A549 (cell line): ENCODE measurements around the gene WNT2. TPM values are rescaled to one million over a fixed set of nuclear protein-coding genes. Genes with fewer than 3 reads are reported as not detected.

Experiments used
- ATAC-seq, 2 experiments: fragments of 200-7000 bp in 1 of 2; fragments of >200 bp in 1 of 2; cut with Nextera tagmentation in 1 of 2; cut with Tn5 transposase in 1 of 2; 3 replicates each; pipeline versions ENCODE4 v1.8.0 to v1.9.1; 2018 to 2020; ENCODE audit warnings: mild to moderate bottlenecking in 1 of 2, moderate library complexity in 1 of 2
- CTCF ChIA-PET: fragments of 300-600 bp; sonication (Branson Sonifier 250); formaldehyde crosslinking; extraction: SDS; loops from one replicate; lab custom pipeline; 2021; ENCODE audit warnings: antibody characterized with exemption, inconsistent platforms; lab: Yijun Ruan, JAX
- POLR2A ChIA-PET: fragments of 350-600 bp; formaldehyde crosslinking; extraction: SDS; loops from one replicate; lab custom pipeline; 2021; ENCODE audit warnings: antibody characterized with exemption, inconsistent platforms; lab: Yijun Ruan, JAX
- DNase-seq, 2 experiments: peaks; one replicate each; pipeline versions ENCODE4 v3.0.0 to v3.0.0-alpha.2; 2011 to 2016; ENCODE audit warnings: low read depth in 1 of 2, low spot score in 1 of 2
- FAIRE-seq: peaks from 2 replicates; lab custom pipeline; 2011; peaks lifted over from hg19 to GRCh38; lab: Jason Lieb, UNC
- H3K27ac ChIP-seq, 2 experiments: fragments of >200 bp; sonication (Bioruptor Twin); formaldehyde crosslinking; 3 replicates each; pipeline ENCODE4 v1.5.1; 2016 to 2017
- H3K4me1 ChIP-seq: fragments of >200 bp; sonication (Bioruptor Twin); formaldehyde crosslinking; 3 replicates; pipeline ENCODE4 v1.6.1; 2016
- H3K4me2 ChIP-seq: fragments of >200 bp; sonication (Bioruptor Twin); formaldehyde crosslinking; 3 replicates; pipeline ENCODE4 v1.6.1; 2016
- H3K4me3 ChIP-seq: fragments of >200 bp; sonication (Bioruptor Twin); formaldehyde crosslinking; 3 replicates; pipeline ENCODE4 v1.5.1; 2016
- H3K9me3 ChIP-seq: fragments of >200 bp; sonication (Bioruptor Twin); formaldehyde crosslinking; 3 replicates; pipeline ENCODE4 v1.6.1; 2016
- BHLHE40 ChIP-seq: IDR thresholded peaks from 2 replicates; pipeline ENCODE4 v1.6.1; 2012; ENCODE audit warnings: low read depth, low read length, inconsistent platforms
- CBX8 ChIP-seq: fragments of 200-600 bp; sonication (generic); IDR thresholded peaks from 2 replicates; pipeline ENCODE4 v1.6.1; 2016
- CHD2 ChIP-seq: fragments of 150-350 bp; IDR thresholded peaks from 2 replicates; pipeline ENCODE4 v1.6.1; 2014; ENCODE audit warnings: low read length; ENCODE audit not compliant: partially characterized antibody
- CHD4 ChIP-seq: fragments of 200-600 bp; sonication (generic); IDR thresholded peaks from 2 replicates; pipeline ENCODE4 v1.6.1; 2016; ENCODE audit warnings: antibody characterized with exemption, mild to moderate bottlenecking, borderline replicate concordance
- CTCF ChIP-seq: fragments of >200 bp; sonication (Bioruptor Twin); formaldehyde crosslinking; IDR thresholded peaks from 3 replicates; pipeline ENCODE4 v1.5.1; 2016
- E2F6 ChIP-seq: IDR thresholded peaks from 2 replicates; pipeline ENCODE4 v1.6.1; 2012; ENCODE audit warnings: low read depth, borderline replicate concordance
- EHF ChIP-seq: fragments of 250-450 bp; sonication (Bioruptor Pico); IDR thresholded peaks from 2 replicates; pipeline ENCODE4 v1.5.0; 2020; ENCODE audit warnings: mild to moderate bottlenecking
- EHMT2 ChIP-seq: fragments of 200-600 bp; sonication (generic); IDR thresholded peaks from 2 replicates; pipeline ENCODE4 v1.6.1; 2016; ENCODE audit warnings: antibody characterized with exemption, low read depth, mild to moderate bottlenecking, moderate library complexity
- ELK1 ChIP-seq: fragments of 150-350 bp; IDR thresholded peaks from 2 replicates; pipeline ENCODE4 v1.6.1; 2014; ENCODE audit warnings: low read depth, mild to moderate bottlenecking, low read length
- ESRRA ChIP-seq: fragments of 150-350 bp; IDR thresholded peaks from 2 replicates; pipeline ENCODE4 v1.6.1; 2014; ENCODE audit warnings: mild to moderate bottlenecking, low read length, borderline replicate concordance
- FOSB ChIP-seq: fragments of 250-450 bp; sonication (Bioruptor Pico); IDR thresholded peaks from 2 replicates; pipeline ENCODE4 v1.5.0; 2020; ENCODE audit warnings: mild to moderate bottlenecking, moderate library complexity
- FOXS1 ChIP-seq: fragments of 250-450 bp; sonication (Bioruptor Pico); IDR thresholded peaks from 2 replicates; pipeline ENCODE4 v1.5.0; 2020; ENCODE audit warnings: mild to moderate bottlenecking, moderate library complexity
- GATA3 ChIP-seq: IDR thresholded peaks from 2 replicates; pipeline ENCODE4 v1.6.1; 2012; ENCODE audit warnings: borderline replicate concordance
- HES2 ChIP-seq: fragments of >200 bp; sonication (Bioruptor Twin); formaldehyde crosslinking; IDR thresholded peaks from 2 replicates; pipeline ENCODE4 v1.6.1; 2016
- HOXA7 ChIP-seq: fragments of 250-450 bp; sonication (Bioruptor Pico); IDR thresholded peaks from 2 replicates; pipeline ENCODE4 v1.5.0; 2020; ENCODE audit warnings: mild to moderate bottlenecking, moderate library complexity
- JUN ChIP-seq, 2 experiments: fragments of >200 bp; sonication (Bioruptor Twin); formaldehyde crosslinking; IDR thresholded peaks; 2 replicates in 1 of 2; 3 replicates in 1 of 2; pipeline ENCODE4 v1.6.1; 2016 to 2017
- MAFK ChIP-seq: fragments of 450-650 bp; IDR thresholded peaks from 2 replicates; pipeline ENCODE4 v1.6.1; 2014; ENCODE audit not compliant: partially characterized antibody
- MAX ChIP-seq: IDR thresholded peaks from 2 replicates; pipeline ENCODE4 v1.6.1; 2012
- MAZ ChIP-seq: fragments of 150-350 bp; IDR thresholded peaks from 2 replicates; pipeline ENCODE4 v1.6.1; 2014; ENCODE audit warnings: antibody characterized with exemption, low read depth, low read length, borderline replicate concordance
- MYC ChIP-seq: IDR thresholded peaks from 2 replicates; pipeline ENCODE4 v1.6.1; 2012; ENCODE audit warnings: mild to moderate bottlenecking, inconsistent platforms, low read length, improper control_type of control experiment, borderline replicate concordance
- NFE2L2 ChIP-seq: fragments of 150-350 bp; conservative IDR thresholded peaks from 2 replicates; pipeline ENCODE4 v1.6.1; 2014; ENCODE audit warnings: low read length
- PBX3 ChIP-seq: IDR thresholded peaks from 2 replicates; pipeline ENCODE4 v1.6.1; 2012
- PHF8 ChIP-seq: fragments of 200-600 bp; sonication (generic); IDR thresholded peaks from 2 replicates; pipeline ENCODE4 v1.6.1; 2016; ENCODE audit warnings: low read depth, mild to moderate bottlenecking, antibody characterized with exemption, moderate library complexity, borderline replicate concordance
- RARB ChIP-seq: fragments of 250-450 bp; sonication (Bioruptor Pico); IDR thresholded peaks from 2 replicates; pipeline ENCODE4 v1.8.0; 2021; ENCODE audit warnings: mild to moderate bottlenecking, moderate library complexity
- RCOR1 ChIP-seq: fragments of 150-350 bp; IDR thresholded peaks from 2 replicates; pipeline ENCODE4 v1.6.1; 2014; ENCODE audit warnings: antibody characterized with exemption, low read length, low read depth
- SMC3 ChIP-seq: fragments of >200 bp; sonication (Bioruptor Twin); formaldehyde crosslinking; IDR thresholded peaks from 3 replicates; pipeline ENCODE4 v1.6.1; 2018; ENCODE audit warnings: inconsistent platforms
- SREBF2 ChIP-seq: fragments of 450-650 bp; IDR thresholded peaks from 2 replicates; pipeline ENCODE4 v1.6.1; 2014; ENCODE audit warnings: mild to moderate bottlenecking, moderate library complexity
- USF2 ChIP-seq: fragments of 450-650 bp; IDR thresholded peaks from 2 replicates; pipeline ENCODE4 v1.6.1; 2014; ENCODE audit warnings: antibody characterized with exemption
- ZFP36 ChIP-seq: fragments of 450-650 bp; IDR thresholded peaks from 2 replicates; pipeline ENCODE4 v1.6.1; 2014; ENCODE audit warnings: borderline replicate concordance; ENCODE audit not compliant: partially characterized antibody
- WGBS: methylation state at CpG from one replicate; pipeline ENCODE4 v1.1.6; 2017; ENCODE audit errors: missing lambda C conversion rate; 5-methylcytosine and 5-hydroxymethylcytosine counted together
- polyA plus RNA-seq, 4 experiments: library from polyadenylated mRNA; depleted of rRNA in 3 of 4; stranded (reverse); fragments of >200 nt; fragmentation: RNase III in 1 of 4; extraction: RNeasy Plus Mini Kit Qiagen cat#74134 plus additional on column Dnase treatment in 1 of 4; gene quantifications; 2 replicates in 3 of 4; 3 replicates in 1 of 4; pipeline ENCODE4 v1.2.3, GENCODE V29; 2011 to 2017

The WNT2 gene
- polyA plus RNA-seq, 2 of the 4 experiments (the other 2 are of a cell fraction), result not detected

GRCh38 chr7:117323305-117323850 is 520 bp upstream of the WNT2 start:
- no peak for TF ChIP-seq NFE2L2
- TF ChIP-seq EHMT2, result no peak
- no peak for TF ChIP-seq SREBF2
- no peak for TF ChIP-seq MAZ
- TF ChIP-seq FOSB, result no peak
- TF ChIP-seq MAFK, result no peak
- no peak for TF ChIP-seq FOXS1
- no peak for TF ChIP-seq PBX3
- TF ChIP-seq JUN (IDR thresholded peaks at IDR 0.05), result no peak
- TF ChIP-seq CHD4, result no peak
- no peak for TF ChIP-seq USF2
- TF ChIP-seq CBX8, result no peak
- 14% methylated on average over 16 of the region's 25 CpGs for WGBS
- H3K4me3 ChIP-seq, result peak overlapping the region; percentile 47
- DNase-seq, result peak in 1 of 2 experiments; percentile 44
- ATAC-seq, result peak; percentile 54 to 70; a peak in 5 of 6 replicates
- no peak for FAIRE-seq
- POLR2A ChIA-PET, result no interaction called here
- peaks cover 10% of the 10 kb centered on the region; the same call in 1 of the 3 replicates for H3K4me1 ChIP-seq
- peak overlapping the region; percentile 99 for H3K4me2 ChIP-seq
- CTCF ChIA-PET, result no interaction called here
- 0 out of 3 replicates have a peak, but pooled peaks cover 7% of the 10 kb centered on the region for H3K9me3 ChIP-seq
- no peak overlapping the region for H3K27ac ChIP-seq

GRCh38 chr7:117320523-117320922 is 2.3 kb downstream of the WNT2 start:
- WGBS, result 72% methylated on average over 10 of the region's 10 CpGs
- peaks cover 10% of the 10 kb centered on the region; the same call in 1 of the 3 replicates for H3K4me1 ChIP-seq
- no peak overlapping the region for H3K4me2 ChIP-seq
- ATAC-seq, result no peak
- no peak for FAIRE-seq
- ChIA-PET POLR2A (no interaction called here), CTCF (interaction anchor here (1.0 kb wide), 1 partner anchor 10 kb away, joined by 3 read pairs; no protein-coding TSS in a partner anchor)
- no peak overlapping the region for H3K27ac ChIP-seq
- no peaks in the 10 kb centered on the region for H3K9me3 ChIP-seq
- no peak overlapping the region for H3K4me3 ChIP-seq
- no peak for TF ChIP-seq BHLHE40
- TF ChIP-seq MAX, result no peak
- no peak for TF ChIP-seq MYC
- no peak for TF ChIP-seq ZFP36
- no peak for TF ChIP-seq PHF8
- TF ChIP-seq CHD4, result no peak
- no peak for TF ChIP-seq EHMT2
- no peak for TF ChIP-seq RCOR1
- DNase-seq, result no peak

GRCh38 chr7:117319181-117319580 is 3.7 kb downstream of the WNT2 start:
- 61% methylated on average over 3 of the region's 3 CpGs for WGBS
- FAIRE-seq, result no peak
- Histone ChIP-seq H3K4me1 (peaks cover 10% of the 10 kb centered on the region; the same call in 1 of the 3 replicates), H3K4me3 (no peak overlapping the region), H3K4me2 (no peak overlapping the region), H3K9me3 (no peaks in the 10 kb centered on the region), H3K27ac (no peak overlapping the region)
- ChIA-PET POLR2A (no interaction called here), CTCF (no interaction called here)
- DNase-seq, result no peak
- no peak for ATAC-seq
- no peak for TF ChIP-seq E2F6
- TF ChIP-seq RARB, result no peak
- TF ChIP-seq EHF (CRISPR knock-in tag), result no peak
- TF ChIP-seq ELK1, result no peak
- no peak for TF ChIP-seq ESRRA
- TF ChIP-seq GATA3, result no peak
- TF ChIP-seq HOXA7, result no peak
- no peak for TF ChIP-seq PHF8
- TF ChIP-seq CTCF, result no peak
- no peak for TF ChIP-seq MYC
- no peak for TF ChIP-seq CHD2
- no peak for TF ChIP-seq SMC3
- no peak for TF ChIP-seq BHLHE40
- TF ChIP-seq HES2, result no peak
- TF ChIP-seq MAFK, result no peak
